ENCODE data around the gene SV2B.
A peak's percentile ranks its signal among the peaks of the same experiment; 100 is the strongest.

SV2B gene

GRCh38 chr15:91193378-91193720, 93.3 kb downstream of the SV2B start:
- DNase-seq = no peak

GRCh38 chr15:91196127-91196526, 96.1 kb downstream of the SV2B start:
- DNase-seq = no peak

GRCh38 chr15:91196768-91197167, 96.7 kb downstream of the SV2B start:
- no peak for DNase-seq

GRCh38 chr15:91199511-91199910, 99.5 kb downstream of the SV2B start:
- DNase-seq = no peak

- no peak for DNase-seq
Measured at GRCh38 chr15:91200101-91200754, 100.2 kb downstream of the SV2B start.

- DNase-seq = no peak
Measured at GRCh38 chr15:91202510-91203102, 102.5 kb downstream of the SV2B start.

GRCh38 chr15:91203619-91204203, 103.7 kb downstream of the SV2B start:
- no peak for DNase-seq

- DNase-seq = no peak
Measured at GRCh38 chr15:91208371-91208770, 108.3 kb downstream of the SV2B start.

GRCh38 chr15:91209318-91209717, 109.3 kb downstream of the SV2B start:
- DNase-seq = no peak

GRCh38 chr15:91209726-91210125, 109.7 kb downstream of the SV2B start:
- no peak for DNase-seq

GRCh38 chr15:91214675-91215590, 114.9 kb downstream of the SV2B start:
- DNase-seq = peak; percentile 10 to 27 (median 12)

GRCh38 chr15:91216000-91216399, 115.9 kb downstream of the SV2B start:
- no peak for DNase-seq

- DNase-seq = no peak
Measured at GRCh38 chr15:91219206-91219605, 119.1 kb downstream of the SV2B start.

- no peak for DNase-seq
Measured at GRCh38 chr15:91222052-91222451, 122.0 kb downstream of the SV2B start.

GRCh38 chr15:91223863-91224262, 123.8 kb downstream of the SV2B start:
- no peak for DNase-seq

- DNase-seq = peak; percentile 44 to 63 (median 52)
Measured at GRCh38 chr15:91224755-91225380, 124.8 kb downstream of the SV2B start.

GRCh38 chr15:91225741-91226140, 125.7 kb downstream of the SV2B start:
- DNase-seq = no peak

GRCh38 chr15:91227117-91227516, 127.1 kb downstream of the SV2B start:
- DNase-seq = no peak

GRCh38 chr15:91227766-91228165, 127.7 kb downstream of the SV2B start:
- no peak for DNase-seq

- no peak for DNase-seq
Measured at GRCh38 chr15:91228383-91228782, 128.3 kb downstream of the SV2B start.

- DNase-seq = no peak
Measured at GRCh38 chr15:91228890-91229289, 128.8 kb downstream of the SV2B start.

GRCh38 chr15:91231703-91232102, 131.6 kb downstream of the SV2B start:
- no peak for DNase-seq

GRCh38 chr15:91234759-91235158, 134.7 kb downstream of the SV2B start:
- DNase-seq = no peak

Measured in suppressor macrophage treated with lipopolysaccharide for 1 hour (primary cell).